Kidney (tissue), 14 donors: Measurements from ENCODE around the gene OR8G5. TPM values are rescaled to one million over a fixed set of nuclear protein-coding genes. Genes with fewer than 3 reads are reported as not detected.

Experiments
- DNase-seq, 5 donors: peaks; one replicate each; pipeline ENCODE4 v3.0.0-alpha.2; 2013 to 2020
- FAIRE-seq: peaks from 2 replicates; lab custom pipeline; 2012; peaks lifted over from hg19 to GRCh38; lab: Jason Lieb, UNC
- H3K27ac ChIP-seq, 2 donors: one replicate each; pipeline ENCODE4 v1.7.0; 2013; ENCODE audit warnings: low read depth in 2 of 2, low read length in 2 of 2, inconsistent platforms in 1 of 2
- H3K27me3 ChIP-seq: one replicate; pipeline ENCODE4 v1.7.1; 2013; ENCODE audit warnings: low read length, inconsistent platforms; ENCODE audit not compliant: control insufficient read depth, insufficient read depth
- H3K36me3 ChIP-seq, 3 donors: one replicate each; pipeline versions ENCODE4 v1.7.0 to v1.7.1; 2013; ENCODE audit warnings: low read length in 3 of 3, control low read depth in 1 of 3, inconsistent platforms in 1 of 3; ENCODE audit not compliant: insufficient read depth in 3 of 3, control insufficient read depth in 2 of 3
- H3K4me1 ChIP-seq, 3 donors: one replicate each; pipeline versions ENCODE4 v1.7.0 to v1.7.1; 2013; ENCODE audit warnings: low read length in 3 of 3, inconsistent platforms in 1 of 3, low read depth in 1 of 3; ENCODE audit not compliant: control insufficient read depth in 2 of 3, insufficient read depth in 2 of 3
- H3K4me3 ChIP-seq, 3 donors: one replicate each; pipeline versions ENCODE4 v1.7.0 to v1.8.1; 2013; ENCODE audit warnings: low read length in 3 of 3, control low read depth in 1 of 3, inconsistent platforms in 1 of 3
- H3K9ac ChIP-seq, 3 donors: one replicate each; pipeline versions ENCODE4 v1.7.0 to v1.7.1; 2013; ENCODE audit warnings: low read length in 3 of 3, control low read depth in 1 of 3, inconsistent platforms in 1 of 3
- H3K9me3 ChIP-seq, 3 donors: one replicate each; pipeline versions ENCODE4 v1.7.0 to v1.7.1; 2013; ENCODE audit warnings: low read length in 3 of 3, control low read depth in 1 of 3, inconsistent platforms in 1 of 3; ENCODE audit not compliant: control insufficient read depth in 2 of 3, insufficient read depth in 1 of 3
- intact Hi-C: fragments of 100-400 bp; cut with DNase I; formaldehyde crosslinking; loops from one replicate; pipeline ENCODE4 v1.11.1; 2022
- polyA plus RNA-seq: library from polyadenylated mRNA; stranded (reverse); fragments of 350-450 nt; fragmentation: Illumina TruSeq; extraction: RNeasy Lipid Tissue Mini Kit (QIAGEN cat#74804); gene quantifications from one replicate; pipeline ENCODE4 v1.2.3, GENCODE V29; 2014; ENCODE audit warnings: low read depth, low replicate concordance; ENCODE audit not compliant: insufficient read depth
- total RNA-seq: library from RNA; stranded (reverse); fragmentation: NEBNext Ultra II Directional; extraction: Animal tissue kit (Norgen Biotek cat#: 25700); gene quantifications from one replicate; pipeline ENCODE4 v1.2.1, GENCODE V29; 2021
- TF ChIP-seq, protein P1 (sequence below): IDR thresholded peaks from 3 replicates; pipeline ENCODE4 v1.5.1; 2012; ENCODE audit warnings: mild to moderate bottlenecking, moderate library complexity, borderline replicate concordance; ENCODE audit not compliant: insufficient read depth; ENCODE audit errors: extremely low read depth
- donor health status: control.
- donor health status: control.
- donor health status: control.
- donor health status: control.
- donor health status: control.
- donor health status: DM: yes; HTN: yes; CAD: no.
- donor health status: Normal renal cell carcinoma (clear cell type).

The OR8G5 gene
- total and polyA plus RNA-seq, 2 donors from 2014 or later, result not detected

DNA sequence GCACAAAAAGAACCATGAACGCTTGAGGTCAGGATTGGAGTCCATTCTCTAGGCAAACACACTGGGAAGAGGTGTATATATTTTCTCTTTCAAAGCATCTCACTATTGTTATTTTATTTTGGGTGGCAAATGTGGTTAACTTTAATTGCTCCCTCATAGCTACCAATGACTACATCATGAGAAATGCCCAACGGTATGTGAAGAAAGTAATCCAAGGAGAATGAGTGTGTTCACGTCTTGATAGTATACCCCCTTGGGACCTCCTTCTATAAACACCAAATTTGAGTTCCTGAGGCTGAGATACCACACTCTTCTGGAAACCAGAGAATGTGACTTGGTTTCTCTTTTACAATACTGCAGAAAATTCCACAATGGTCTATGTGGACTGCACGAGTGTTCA, 41.7 kb downstream of the OR8G5 start:
- FAIRE-seq, result no peak
- intact Hi-C loops, result no loop called here
- no peaks in the 10 kb centered on the region for H3K36me3 ChIP-seq
- no peaks in the 10 kb centered on the region for H3K4me1 ChIP-seq
- no peaks in the 10 kb centered on the region for H3K9me3 ChIP-seq
- no peaks in the 10 kb centered on the region for H3K27me3 ChIP-seq
- TF ChIP-seq, protein P1, sequence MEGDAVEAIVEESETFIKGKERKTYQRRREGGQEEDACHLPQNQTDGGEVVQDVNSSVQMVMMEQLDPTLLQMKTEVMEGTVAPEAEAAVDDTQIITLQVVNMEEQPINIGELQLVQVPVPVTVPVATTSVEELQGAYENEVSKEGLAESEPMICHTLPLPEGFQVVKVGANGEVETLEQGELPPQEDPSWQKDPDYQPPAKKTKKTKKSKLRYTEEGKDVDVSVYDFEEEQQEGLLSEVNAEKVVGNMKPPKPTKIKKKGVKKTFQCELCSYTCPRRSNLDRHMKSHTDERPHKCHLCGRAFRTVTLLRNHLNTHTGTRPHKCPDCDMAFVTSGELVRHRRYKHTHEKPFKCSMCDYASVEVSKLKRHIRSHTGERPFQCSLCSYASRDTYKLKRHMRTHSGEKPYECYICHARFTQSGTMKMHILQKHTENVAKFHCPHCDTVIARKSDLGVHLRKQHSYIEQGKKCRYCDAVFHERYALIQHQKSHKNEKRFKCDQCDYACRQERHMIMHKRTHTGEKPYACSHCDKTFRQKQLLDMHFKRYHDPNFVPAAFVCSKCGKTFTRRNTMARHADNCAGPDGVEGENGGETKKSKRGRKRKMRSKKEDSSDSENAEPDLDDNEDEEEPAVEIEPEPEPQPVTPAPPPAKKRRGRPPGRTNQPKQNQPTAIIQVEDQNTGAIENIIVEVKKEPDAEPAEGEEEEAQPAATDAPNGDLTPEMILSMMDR, result no peak
- H3K4me3 ChIP-seq, result no peak overlapping the region
- no peak for DNase-seq
- no peak overlapping the region for H3K9ac ChIP-seq
- no peak overlapping the region for H3K27ac ChIP-seq

DNA sequence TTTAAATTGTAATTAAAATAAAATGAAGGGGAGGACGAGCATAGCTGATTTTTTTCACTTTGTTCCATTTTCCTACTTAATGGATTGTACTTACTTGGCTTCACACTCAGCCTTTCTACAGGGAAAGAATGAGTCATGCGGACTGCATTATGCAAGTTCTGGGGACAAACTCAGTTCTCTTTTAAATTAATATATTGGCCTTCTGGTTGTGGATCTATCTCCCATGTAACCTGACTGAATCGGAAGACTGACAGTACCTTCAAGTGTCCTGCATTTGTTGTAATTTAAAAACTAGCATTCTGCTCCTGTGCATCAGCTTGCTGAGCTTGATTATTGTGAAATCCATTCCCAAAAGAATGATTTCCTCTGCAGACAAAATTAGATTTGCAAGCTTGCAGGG, 45.4 kb downstream of the OR8G5 start:
- Histone ChIP-seq H3K4me3 (no peak overlapping the region), H3K4me1 (no peaks in the 10 kb centered on the region), H3K27me3 (no peaks in the 10 kb centered on the region), H3K9me3 (no peaks in the 10 kb centered on the region), H3K9ac (no peak overlapping the region), H3K36me3 (no peaks in the 10 kb centered on the region), H3K27ac (no peak overlapping the region)
- FAIRE-seq (no peak), DNase-seq (no peak)
- TF ChIP-seq, protein P1, result no peak
- intact Hi-C loops, result no loop called here

DNA sequence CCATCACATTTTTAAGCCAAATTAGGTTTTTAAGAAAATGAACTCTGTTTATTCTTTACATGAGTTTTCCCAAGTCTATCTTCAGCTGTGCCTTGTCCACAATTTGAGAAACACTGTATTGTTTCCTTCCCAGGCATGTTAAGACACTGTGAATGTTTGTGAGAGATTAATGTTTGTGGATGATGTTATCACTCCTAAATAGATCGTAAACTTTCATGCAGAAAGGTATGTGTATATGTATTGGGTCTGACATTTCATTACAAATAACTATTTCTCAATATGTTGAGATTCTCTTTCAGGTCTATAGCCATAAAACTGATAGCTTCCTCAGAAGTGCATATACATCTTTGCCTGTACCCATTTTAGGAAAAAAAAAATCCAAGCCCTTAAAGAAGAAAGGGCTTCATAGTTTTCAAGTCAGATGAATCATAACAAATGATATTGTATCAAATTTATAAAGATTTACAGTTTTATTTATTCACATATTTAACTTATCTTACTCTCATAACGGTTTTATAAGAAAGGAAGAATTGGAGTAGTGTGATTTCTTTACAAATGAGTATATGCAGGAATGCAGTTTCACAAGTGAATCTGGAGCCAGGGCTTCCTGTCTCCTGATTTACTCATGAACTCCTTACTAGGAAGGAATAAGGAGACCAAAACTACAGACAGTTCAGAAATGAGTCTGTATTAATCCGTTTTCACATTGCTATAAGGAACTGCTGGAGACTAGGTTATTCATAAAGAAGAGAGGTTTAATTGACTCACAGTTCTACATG, 46.4 kb downstream of the OR8G5 start:
- DNase-seq (no peak), FAIRE-seq (peak; percentile 3)
- Histone ChIP-seq H3K4me1 (no peaks in the 10 kb centered on the region), H3K9ac (no peak overlapping the region), H3K36me3 (no peaks in the 10 kb centered on the region), H3K9me3 (no peaks in the 10 kb centered on the region), H3K4me3 (no peak overlapping the region), H3K27me3 (no peaks in the 10 kb centered on the region), H3K27ac (no peak overlapping the region)
- intact Hi-C loops, result no loop called here
- TF ChIP-seq, protein P1, result no peak
